Hepatocyte (in vitro differentiated cells): Measurements from ENCODE around the gene DOCK4. TPM values are rescaled to one million over a fixed set of nuclear protein-coding genes. Genes with fewer than 3 reads are reported as not detected.

Source experiments
- DNase-seq: peaks from one replicate; pipeline ENCODE4 v3.0.0-alpha.2; 2016; ENCODE audit warnings: low spot score
- H2AFZ ChIP-seq: fragments of 200-600 bp; sonication (generic); 2 replicates; pipeline ENCODE4 v1.6.0; 2016; ENCODE audit warnings: antibody characterized with exemption, mild to moderate bottlenecking
- H3K27ac ChIP-seq: fragments of 200-600 bp; sonication (generic); 2 replicates; pipeline ENCODE4 v1.5.1; 2016; ENCODE audit warnings: mild to moderate bottlenecking
- H3K27me3 ChIP-seq: fragments of 200-600 bp; sonication (generic); 2 replicates; pipeline ENCODE4 v1.6.1; 2016
- H3K36me3 ChIP-seq: fragments of 200-600 bp; sonication (generic); replicated peaks from 2 replicates; pipeline ENCODE4 v1.5.1; 2016; ENCODE audit warnings: low read depth; ENCODE audit not compliant: insufficient read depth
- H3K4me1 ChIP-seq: fragments of 200-600 bp; sonication (generic); 2 replicates; pipeline ENCODE4 v1.5.1; 2016; ENCODE audit warnings: mild to moderate bottlenecking, moderate library complexity; ENCODE audit not compliant: insufficient read depth
- H3K4me2 ChIP-seq: fragments of 200-600 bp; sonication (generic); 2 replicates; pipeline ENCODE4 v1.6.0; 2016
- H3K4me3 ChIP-seq: fragments of 200-600 bp; sonication (generic); 2 replicates; pipeline ENCODE4 v1.5.1; 2016; ENCODE audit warnings: mild to moderate bottlenecking
- H3K79me2 ChIP-seq: fragments of 200-600 bp; sonication (generic); 2 replicates; pipeline ENCODE4 v1.6.0; 2017; ENCODE audit warnings: mild to moderate bottlenecking
- H3K9me2 ChIP-seq: fragments of 200-600 bp; sonication (generic); replicated peaks from 2 replicates; pipeline ENCODE4 v1.6.0; 2017; ENCODE audit warnings: mild to moderate bottlenecking; ENCODE audit not compliant: insufficient read depth
- H3K9me3 ChIP-seq: fragments of 200-600 bp; sonication (generic); 2 replicates; pipeline ENCODE4 v1.5.1; 2016; ENCODE audit warnings: low read depth, mild to moderate bottlenecking
- H4K20me1 ChIP-seq: fragments of 200-600 bp; sonication (generic); 2 replicates; pipeline ENCODE4 v1.6.0; 2016; ENCODE audit warnings: mild to moderate bottlenecking; ENCODE audit not compliant: insufficient read depth, poor library complexity, severe bottlenecking
- CTCF ChIP-seq: fragments of 200-600 bp; sonication (generic); IDR thresholded peaks from 2 replicates; pipeline ENCODE4 v1.5.1; 2016; ENCODE audit warnings: antibody characterized with exemption, mild to moderate bottlenecking; ENCODE audit not compliant: poor library complexity
- EZH2 ChIP-seq: fragments of 200-600 bp; sonication (generic); IDR thresholded peaks from 2 replicates; pipeline ENCODE4 v1.6.1; 2016; ENCODE audit warnings: antibody characterized with exemption, mild to moderate bottlenecking, borderline replicate concordance
- EZH2phosphoT487 ChIP-seq: fragments of 200-600 bp; sonication (generic); IDR thresholded peaks from one replicate; pipeline ENCODE4 v1.6.1; 2018; ENCODE audit warnings: antibody characterized with exemption, mild to moderate bottlenecking, low read depth, moderate library complexity; ENCODE audit not compliant: unreplicated experiment, severe bottlenecking
- WGBS: methylation state at CpG from one replicate; pipeline ENCODE4 v1.1.6; 2016; ENCODE audit warnings: low lambda C conversion rate; ENCODE audit errors: missing lambda C conversion rate; 5-methylcytosine and 5-hydroxymethylcytosine counted together
- polyA plus RNA-seq: library from polyadenylated mRNA; unstranded; fragments of >200 nt; fragmentation: Nextera tagmentation; extraction: Ambion mirVana; gene quantifications from 2 replicates; pipeline ENCODE4 v1.2.1, GENCODE V29; 2016
- total RNA-seq: library from RNA; depleted of rRNA; stranded (reverse); fragments of >200 nt; gene quantifications from 2 replicates; pipeline ENCODE4 v1.2.3, GENCODE V29; 2014

The DOCK4 gene
- total and polyA plus RNA-seq, 2 experiments from 2014 or later, result 4.4 to 22.9 TPM

GRCh38 chr7:112152186-112152585, 54.0 kb downstream of the DOCK4 start:
- no peak overlapping the region for H2AFZ ChIP-seq
- WGBS, result 72% methylated on average over 2 of the region's 2 CpGs
- no peak overlapping the region for H3K4me3 ChIP-seq
- no peak overlapping the region for H3K4me2 ChIP-seq
- peaks cover 6% of the 10 kb centered on the region for H3K4me1 ChIP-seq
- no peaks in the 10 kb centered on the region for H4K20me1 ChIP-seq
- H3K9me3 ChIP-seq, result no peaks in the 10 kb centered on the region
- no peaks in the 10 kb centered on the region for H3K9me2 ChIP-seq
- H3K36me3 ChIP-seq, result no peaks in the 10 kb centered on the region
- TF ChIP-seq EZH2phosphoT487 (no peak), CTCF (no peak), EZH2 (no peak)
- peaks cover 19% of the 10 kb centered on the region for H3K79me2 ChIP-seq
- no peak for DNase-seq
- no peaks in the 10 kb centered on the region for H3K27me3 ChIP-seq
- no peak overlapping the region for H3K27ac ChIP-seq

GRCh38 chr7:112150823-112151641, 55.2 kb downstream of the DOCK4 start:
- peaks cover 22% of the 10 kb centered on the region for H3K79me2 ChIP-seq
- WGBS, result 58% methylated on average over 5 of the region's 5 CpGs
- H2AFZ ChIP-seq, result no peak overlapping the region
- H3K4me3 ChIP-seq, result no peak overlapping the region
- no peaks in the 10 kb centered on the region for H3K27me3 ChIP-seq
- DNase-seq, result no peak
- H3K4me2 ChIP-seq, result peak overlapping the region; percentile 14
- H3K4me1 ChIP-seq, result peaks cover 6% of the 10 kb centered on the region
- no peaks in the 10 kb centered on the region for H4K20me1 ChIP-seq
- H3K36me3 ChIP-seq, result no peaks in the 10 kb centered on the region
- H3K9me3 ChIP-seq, result no peaks in the 10 kb centered on the region
- no peaks in the 10 kb centered on the region for H3K9me2 ChIP-seq
- TF ChIP-seq CTCF (no peak), EZH2phosphoT487 (no peak), EZH2 (no peak)
- no peak overlapping the region for H3K27ac ChIP-seq

- Histone ChIP-seq H3K4me1 (peaks cover 6% of the 10 kb centered on the region), H3K79me2 (peaks cover 23% of the 10 kb centered on the region), H3K27me3 (no peaks in the 10 kb centered on the region), H3K36me3 (no peaks in the 10 kb centered on the region), H4K20me1 (no peaks in the 10 kb centered on the region), H3K4me3 (no peak overlapping the region), H3K9me3 (no peaks in the 10 kb centered on the region), H3K27ac (no peak overlapping the region), H2AFZ (no peak overlapping the region), H3K9me2 (no peaks in the 10 kb centered on the region), H3K4me2 (no peak overlapping the region)
- no peak for DNase-seq
- TF ChIP-seq CTCF (no peak), EZH2 (no peak), EZH2phosphoT487 (no peak)
- 95% methylated on average over 2 of the region's 2 CpGs for WGBS
Measured at GRCh38 chr7:112149734-112150133, 56.5 kb downstream of the DOCK4 start.
